Stimulated activated memory B cell treated with anti-CD40 and anti-IgM and Interleukin-4, amounts not matched to agents 10 μg/mL and 1 μg/mL and 100 μg/mL, for 72 hours (primary cell): ENCODE measurements around the gene RNF113B.

ENCODE experiments used
- ATAC-seq: fragments of 150-1000 bp; cut with Tn5 transposase; 2 replicates; pipeline ENCODE4 v1.10.0; 2021
- H3K27ac Mint-ChIP-seq: one replicate; pipeline ENCODE4 v1.8.0; 2022; ENCODE audit warnings: mild to moderate bottlenecking, mixed read lengths
- H3K27me3 Mint-ChIP-seq: one replicate; pipeline ENCODE4 v1.8.0; 2022; ENCODE audit warnings: mixed read lengths
- H3K36me3 Mint-ChIP-seq: one replicate; pipeline ENCODE4 v1.8.0; 2022; ENCODE audit warnings: mixed read lengths
- H3K4me1 Mint-ChIP-seq: one replicate; pipeline ENCODE4 v1.8.0; 2022; ENCODE audit warnings: mixed read lengths
- H3K4me3 Mint-ChIP-seq: one replicate; pipeline ENCODE4 v1.8.0; 2022; ENCODE audit warnings: mild to moderate bottlenecking, moderate library complexity, mixed read lengths
- H3K9me3 Mint-ChIP-seq: one replicate; pipeline ENCODE4 v1.8.0; 2022; ENCODE audit warnings: mixed read lengths

RNF113B gene

DNA sequence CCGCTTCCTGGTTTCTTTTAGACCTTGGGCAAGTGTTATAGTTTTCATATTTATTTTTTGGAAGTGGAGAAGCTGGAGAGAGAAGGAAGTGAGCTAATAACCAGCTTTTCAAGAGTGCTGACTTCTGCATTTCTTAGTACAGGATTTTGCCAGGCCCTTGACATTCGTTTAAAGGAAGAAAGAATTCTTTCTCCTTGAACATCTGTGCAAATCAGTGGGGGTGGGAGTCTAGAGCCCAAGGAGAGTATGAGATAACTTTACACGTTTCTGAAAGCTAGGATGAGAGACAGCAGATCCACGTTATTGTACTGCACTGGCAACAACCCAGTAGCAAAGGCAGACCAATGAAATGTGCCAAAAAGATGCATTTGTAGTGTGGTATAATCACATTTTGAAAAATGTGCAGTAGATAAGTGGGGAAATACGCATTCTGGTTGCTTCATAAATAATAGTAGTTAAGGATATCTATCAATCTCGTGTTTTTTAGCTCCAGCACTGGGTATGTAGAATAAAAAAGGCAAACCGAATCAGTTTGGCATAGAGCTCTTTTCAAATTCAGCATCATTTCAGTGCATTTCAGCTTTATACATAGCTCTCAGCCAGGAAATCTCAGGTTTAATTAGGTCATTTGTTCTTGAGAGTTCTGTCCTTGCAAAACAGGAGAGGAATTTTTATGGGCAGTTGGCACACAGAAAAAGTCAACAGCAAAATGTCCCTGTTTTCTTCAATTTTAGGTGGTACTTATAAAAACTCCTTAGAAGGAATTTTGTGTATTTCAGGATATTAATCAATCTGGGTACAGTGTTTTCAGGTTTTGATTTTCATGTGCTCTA is 4.3 kb downstream of the RNF113B start:
- Mint-ChIP-seq H3K9me3 (no peaks in the 10 kb centered on the region), H3K36me3 (no peaks in the 10 kb centered on the region), H3K27ac (no peak overlapping the region), H3K27me3 (peaks cover 24% of the 10 kb centered on the region), H3K4me1 (no peaks in the 10 kb centered on the region), H3K4me3 (no peak overlapping the region)
- no peak for ATAC-seq

DNA sequence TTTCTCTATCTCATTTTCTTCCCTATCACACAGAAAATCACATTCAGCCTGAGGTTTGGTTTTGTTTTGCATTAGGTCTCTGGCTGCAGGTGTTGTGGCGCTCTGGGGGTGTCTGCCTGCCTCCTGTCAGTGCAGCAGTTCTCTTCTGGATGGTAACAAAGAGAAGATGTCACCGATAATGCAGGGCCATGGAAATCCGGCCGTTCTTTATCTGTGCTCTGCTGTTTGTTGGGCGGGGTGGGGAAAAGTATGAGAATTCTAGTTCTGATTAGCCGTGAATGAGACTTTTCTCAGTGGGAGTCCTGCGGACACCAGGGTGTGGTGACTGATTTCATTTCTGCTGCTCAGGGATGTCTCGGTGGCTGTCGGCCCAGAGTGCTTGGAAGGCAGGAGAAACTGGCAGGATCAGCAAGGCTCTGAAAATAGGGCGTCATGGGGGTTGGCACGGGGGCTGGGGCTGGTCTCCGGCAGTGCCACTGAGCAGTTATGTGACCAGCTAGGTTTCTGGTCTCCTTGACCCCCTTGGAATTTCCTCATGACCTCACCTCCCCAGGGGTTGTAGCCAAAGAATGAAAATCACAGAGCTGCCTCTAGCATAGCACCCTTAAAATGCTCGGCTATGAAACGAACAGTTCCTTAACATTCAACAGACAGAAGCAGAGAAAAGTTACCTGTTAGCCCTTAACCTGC is 5.0 kb downstream of the RNF113B start:
- Mint-ChIP-seq H3K9me3 (no peaks in the 10 kb centered on the region), H3K27ac (no peak overlapping the region), H3K36me3 (no peaks in the 10 kb centered on the region), H3K27me3 (peaks cover 24% of the 10 kb centered on the region), H3K4me3 (no peak overlapping the region), H3K4me1 (no peaks in the 10 kb centered on the region)
- ATAC-seq, result no peak

DNA sequence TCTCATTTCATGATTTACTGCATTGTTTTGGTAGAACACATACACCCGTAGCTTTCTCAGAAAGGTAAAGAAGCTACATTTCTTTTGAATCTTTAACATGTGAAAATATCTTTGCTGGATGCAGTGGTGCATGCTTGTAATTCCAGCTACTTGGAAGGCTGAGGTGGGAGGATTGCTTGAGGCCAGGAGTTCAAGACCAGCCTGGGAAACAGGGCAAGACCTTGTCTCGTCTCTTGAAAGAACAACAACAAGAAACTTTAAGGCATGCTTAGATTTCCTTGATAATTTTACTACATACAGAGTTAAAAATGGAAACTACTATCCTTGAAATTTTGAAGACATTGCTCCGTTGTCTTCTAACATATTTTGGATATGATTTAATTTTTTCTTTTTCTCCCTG is 7.7 kb downstream of the RNF113B start:
- Mint-ChIP-seq H3K9me3 (no peaks in the 10 kb centered on the region), H3K27me3 (peaks cover 24% of the 10 kb centered on the region), H3K4me3 (no peak overlapping the region), H3K4me1 (no peaks in the 10 kb centered on the region), H3K27ac (no peak overlapping the region), H3K36me3 (no peaks in the 10 kb centered on the region)
- no peak for ATAC-seq

DNA sequence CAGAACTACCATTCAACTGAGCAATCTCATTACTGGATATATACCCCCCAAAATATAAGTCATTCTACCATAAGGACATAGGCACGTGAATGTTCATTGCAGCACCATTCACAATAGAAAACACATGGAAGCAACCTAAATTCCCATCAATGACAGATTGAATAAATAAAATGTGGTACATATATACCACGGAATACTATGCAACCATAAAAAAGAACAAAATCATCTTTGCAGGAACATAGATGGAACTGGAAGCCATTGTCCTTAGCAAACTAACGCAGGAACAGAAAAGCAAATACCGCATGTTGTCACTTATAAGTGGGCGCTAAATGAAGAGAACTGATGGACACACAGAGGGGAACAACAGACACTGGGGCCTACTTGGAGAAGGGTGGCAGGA is 14.1 kb downstream of the RNF113B start:
- Mint-ChIP-seq H3K27me3 (peaks cover 15% of the 10 kb centered on the region), H3K36me3 (no peaks in the 10 kb centered on the region), H3K4me3 (no peak overlapping the region), H3K4me1 (peaks cover 6% of the 10 kb centered on the region), H3K9me3 (peaks cover 3% of the 10 kb centered on the region), H3K27ac (no peak overlapping the region)
- ATAC-seq, result no peak

DNA sequence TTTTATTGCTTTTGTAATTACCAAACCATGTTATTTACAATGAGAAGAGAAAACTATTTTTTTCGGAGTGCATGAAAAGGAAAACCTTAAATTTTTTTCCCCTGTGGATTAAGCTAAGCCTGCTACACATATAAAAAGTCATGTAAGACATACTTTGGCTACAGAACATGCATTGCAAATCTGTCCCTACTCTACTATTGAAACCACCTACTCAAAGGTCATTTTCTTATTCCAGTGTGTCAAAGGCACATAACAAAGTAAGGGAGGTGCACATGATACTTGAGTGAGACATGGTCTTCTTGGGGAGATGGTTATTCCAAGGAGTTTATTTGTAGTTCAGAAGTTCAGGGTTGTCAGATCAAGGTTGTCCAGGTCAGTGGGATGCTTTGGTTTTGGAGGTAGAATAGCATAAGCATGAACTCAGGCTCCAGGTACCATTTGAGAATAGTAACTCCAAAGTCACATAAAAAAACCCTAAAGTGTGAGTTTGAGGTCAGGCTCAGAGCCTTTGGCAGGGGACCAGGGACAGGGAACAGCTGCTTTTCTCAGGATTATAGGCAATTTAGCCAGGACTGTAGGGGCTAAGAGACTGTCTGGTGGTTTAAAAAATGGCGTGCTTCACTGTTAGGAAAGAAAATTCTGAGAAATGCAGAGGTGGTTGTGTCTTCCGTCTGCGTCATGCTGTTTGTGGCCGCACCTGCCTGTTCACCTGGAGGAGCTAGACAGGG is 18.7 kb downstream of the RNF113B start:
- H3K9me3 Mint-ChIP-seq, result peaks cover 3% of the 10 kb centered on the region
- no peak for ATAC-seq
- peaks cover 6% of the 10 kb centered on the region for H3K4me1 Mint-ChIP-seq
- H3K27me3 Mint-ChIP-seq, result peaks cover 27% of the 10 kb centered on the region
- H3K36me3 Mint-ChIP-seq, result no peaks in the 10 kb centered on the region
- H3K27ac Mint-ChIP-seq, result no peak overlapping the region
- H3K4me3 Mint-ChIP-seq, result no peak overlapping the region

DNA sequence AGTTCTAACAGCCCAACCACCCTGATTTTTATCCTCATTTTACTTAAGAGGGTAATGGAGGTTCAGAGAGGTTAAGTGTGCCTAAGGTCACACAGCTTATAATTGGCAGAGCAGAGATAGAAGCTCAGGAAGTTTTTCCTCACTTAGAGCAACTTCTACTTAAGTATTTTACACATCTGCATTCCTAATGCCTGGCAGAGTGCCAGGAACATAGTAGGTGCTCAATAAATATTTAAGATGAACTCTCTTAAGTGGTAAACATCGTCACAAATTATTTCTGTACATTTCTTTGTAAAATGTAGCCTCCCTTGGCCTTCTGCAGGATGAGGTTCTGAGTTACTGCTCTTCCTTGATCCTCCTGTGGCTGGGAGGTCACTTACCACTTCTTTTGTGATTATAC is 19.5 kb downstream of the RNF113B start:
- Mint-ChIP-seq H3K4me3 (no peak overlapping the region), H3K27ac (no peak overlapping the region), H3K9me3 (peaks cover 3% of the 10 kb centered on the region), H3K4me1 (peaks cover 6% of the 10 kb centered on the region), H3K27me3 (peaks cover 27% of the 10 kb centered on the region), H3K36me3 (no peaks in the 10 kb centered on the region)
- ATAC-seq, result no peak

DNA sequence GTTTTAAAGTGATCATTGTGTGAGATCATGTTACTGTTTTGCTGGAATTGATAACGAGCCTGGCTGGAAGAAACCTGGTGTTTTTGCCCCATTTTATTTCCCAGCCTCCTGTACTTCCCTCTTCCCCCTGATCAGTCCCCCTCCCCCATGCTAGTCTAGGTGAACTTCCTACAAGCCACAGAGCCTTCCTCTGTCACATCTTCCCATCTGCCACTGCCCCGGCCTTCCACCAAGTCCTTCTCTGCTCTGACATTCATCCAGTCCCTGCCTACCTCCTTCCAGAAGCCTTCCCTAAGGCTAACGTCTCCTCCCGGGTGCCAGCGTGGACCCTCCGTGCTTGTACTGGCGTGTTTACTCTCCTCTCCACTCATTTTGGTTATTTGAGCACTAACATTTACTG is 19.9 kb downstream of the RNF113B start:
- H3K36me3 Mint-ChIP-seq, result no peaks in the 10 kb centered on the region
- no peak overlapping the region for H3K27ac Mint-ChIP-seq
- H3K9me3 Mint-ChIP-seq, result peaks cover 3% of the 10 kb centered on the region
- H3K27me3 Mint-ChIP-seq, result peaks cover 27% of the 10 kb centered on the region
- H3K4me1 Mint-ChIP-seq, result peaks cover 6% of the 10 kb centered on the region
- no peak overlapping the region for H3K4me3 Mint-ChIP-seq
- no peak for ATAC-seq

DNA sequence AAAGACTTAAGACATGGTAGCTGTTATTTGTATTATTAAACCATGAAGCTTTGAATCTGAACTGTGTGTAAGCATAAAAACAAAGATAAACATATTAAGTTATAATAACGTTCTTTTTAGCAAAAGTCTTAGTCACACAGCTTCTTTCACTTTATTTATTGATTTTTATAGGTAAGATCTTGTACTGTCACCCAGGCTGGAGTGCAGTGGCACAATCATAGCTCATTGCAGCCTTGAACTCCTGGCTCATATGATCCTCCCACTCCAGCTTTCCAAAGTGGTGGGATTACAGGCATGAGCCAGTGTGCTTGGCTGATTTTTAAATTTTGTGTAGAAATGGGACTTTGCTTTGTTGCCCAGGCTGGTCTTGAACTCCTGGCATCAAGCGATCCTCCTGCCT is 20.8 kb downstream of the RNF113B start:
- H3K27ac Mint-ChIP-seq, result no peak overlapping the region
- no peak for ATAC-seq
- H3K4me1 Mint-ChIP-seq, result no peaks in the 10 kb centered on the region
- H3K9me3 Mint-ChIP-seq, result no peaks in the 10 kb centered on the region
- no peak overlapping the region for H3K4me3 Mint-ChIP-seq
- no peaks in the 10 kb centered on the region for H3K36me3 Mint-ChIP-seq
- H3K27me3 Mint-ChIP-seq, result peaks cover 19% of the 10 kb centered on the region

DNA sequence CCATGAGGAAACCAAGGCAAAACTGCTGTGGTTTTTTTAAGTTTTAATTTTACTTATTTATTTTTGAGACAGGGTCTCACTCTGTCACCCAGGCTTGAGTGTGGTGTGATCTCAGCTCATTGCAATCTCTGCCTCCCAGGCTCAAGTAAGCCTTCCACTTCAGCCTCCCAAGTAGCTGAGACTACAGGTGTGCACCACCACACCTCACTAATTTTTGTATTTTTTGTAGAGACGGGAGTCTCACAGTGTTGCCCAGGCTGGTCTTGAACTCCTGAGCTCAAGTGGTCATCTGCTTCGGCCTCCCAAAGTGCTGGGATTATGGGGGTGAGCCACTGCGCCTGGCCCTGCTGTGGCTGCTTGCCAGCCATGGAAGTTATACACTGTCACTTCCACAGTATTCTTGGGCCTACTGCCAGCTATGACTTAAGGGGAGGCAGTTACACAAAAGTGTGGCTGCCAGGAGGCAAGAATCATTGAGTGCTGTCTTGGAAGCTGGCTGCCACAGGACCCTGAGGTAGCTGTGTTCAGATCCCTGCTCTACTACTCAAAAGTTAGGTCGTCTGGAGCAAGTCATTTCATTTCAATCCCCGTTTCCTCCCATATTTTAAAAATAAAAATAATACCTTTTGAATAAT is 21.5 kb downstream of the RNF113B start:
- Mint-ChIP-seq H3K4me1 (no peaks in the 10 kb centered on the region), H3K27me3 (peaks cover 13% of the 10 kb centered on the region), H3K36me3 (no peaks in the 10 kb centered on the region), H3K27ac (no peak overlapping the region), H3K9me3 (no peaks in the 10 kb centered on the region), H3K4me3 (no peak overlapping the region)
- ATAC-seq, result no peak

DNA sequence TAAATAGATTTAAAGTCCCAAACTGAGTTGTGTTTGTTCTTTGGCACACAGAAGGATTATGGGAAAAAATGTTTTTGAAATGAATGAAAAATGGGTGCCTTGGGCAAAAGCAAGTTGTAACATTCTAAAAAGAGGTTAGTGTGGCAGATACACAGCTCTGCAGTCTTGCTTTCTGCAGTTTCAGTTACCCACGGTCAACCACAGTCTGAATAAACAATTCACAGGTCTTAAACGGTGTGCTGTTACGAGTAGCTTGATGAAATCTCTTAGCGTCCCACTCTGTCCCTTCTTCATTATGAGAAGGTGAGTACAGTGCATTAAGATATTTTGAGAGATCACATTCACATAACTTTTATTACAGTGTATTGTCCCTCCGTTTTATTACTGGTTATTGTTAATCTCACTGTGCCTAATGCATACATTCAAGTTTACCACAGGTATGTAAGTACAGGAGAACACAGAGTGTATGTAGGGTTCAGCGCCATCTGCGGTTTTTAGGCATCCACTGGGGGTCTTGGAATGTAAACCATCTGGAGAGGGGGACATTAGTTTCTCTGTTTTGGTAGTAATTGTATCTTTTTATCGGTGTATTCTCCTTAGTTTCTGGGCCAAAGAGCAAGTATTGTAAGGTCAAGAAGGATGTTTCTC is 26.1 kb downstream of the RNF113B start:
- Mint-ChIP-seq H3K4me1 (no peaks in the 10 kb centered on the region), H3K9me3 (no peaks in the 10 kb centered on the region), H3K4me3 (no peak overlapping the region), H3K27me3 (peaks cover 39% of the 10 kb centered on the region), H3K27ac (no peak overlapping the region), H3K36me3 (no peaks in the 10 kb centered on the region)
- no peak for ATAC-seq

DNA sequence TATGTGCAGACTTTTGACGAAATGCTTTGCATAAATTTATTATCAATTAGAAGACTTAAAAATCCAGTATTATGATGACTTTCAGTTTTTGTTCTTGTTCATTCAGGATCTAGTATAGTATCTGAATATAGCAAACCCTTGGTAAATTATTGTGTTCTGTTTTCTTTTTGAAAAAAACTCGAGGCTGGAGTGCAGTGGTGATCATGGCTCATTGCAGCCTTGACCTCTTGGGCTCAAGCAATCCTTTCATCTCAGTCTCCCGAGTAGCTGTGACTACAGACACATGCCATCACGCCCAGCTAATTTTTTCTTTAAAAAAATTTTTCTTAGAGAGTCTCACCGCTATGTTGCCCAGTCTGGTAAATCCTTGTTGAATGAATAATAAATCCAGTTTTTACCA is 29.5 kb downstream of the RNF113B start:
- no peak for ATAC-seq
- Mint-ChIP-seq H3K9me3 (no peaks in the 10 kb centered on the region), H3K4me3 (no peak overlapping the region), H3K36me3 (no peaks in the 10 kb centered on the region), H3K4me1 (peaks cover 8% of the 10 kb centered on the region), H3K27me3 (peaks cover 51% of the 10 kb centered on the region), H3K27ac (no peak overlapping the region)

DNA sequence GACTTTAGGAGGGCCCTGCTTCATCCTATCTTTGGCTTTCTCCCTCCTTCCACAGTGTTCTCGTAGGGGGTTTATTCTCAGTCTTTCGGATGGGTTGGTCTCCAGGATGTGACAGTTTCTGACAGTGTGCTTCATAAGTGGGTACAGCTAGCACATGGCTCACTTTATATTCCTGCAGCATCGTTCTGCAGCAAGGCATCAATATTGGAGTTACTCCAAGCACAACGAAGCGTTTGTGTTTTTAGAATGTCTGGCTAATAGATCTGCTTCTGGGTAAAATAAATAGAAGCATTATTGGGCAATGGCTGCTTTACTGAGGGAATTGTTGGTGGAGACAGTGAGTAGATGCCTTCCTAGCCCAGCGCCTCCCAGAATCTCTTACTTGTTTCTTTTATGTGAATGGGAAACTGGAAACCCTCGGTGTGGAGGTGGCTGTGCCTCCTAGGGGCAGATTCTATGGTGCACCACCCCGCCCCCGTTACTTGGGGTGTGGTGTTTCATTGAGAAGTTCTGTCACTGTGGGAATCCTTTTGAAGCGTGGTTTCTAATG is 32.2 kb downstream of the RNF113B start:
- H3K4me3 Mint-ChIP-seq, result peak overlapping the region; percentile 75

DNA sequence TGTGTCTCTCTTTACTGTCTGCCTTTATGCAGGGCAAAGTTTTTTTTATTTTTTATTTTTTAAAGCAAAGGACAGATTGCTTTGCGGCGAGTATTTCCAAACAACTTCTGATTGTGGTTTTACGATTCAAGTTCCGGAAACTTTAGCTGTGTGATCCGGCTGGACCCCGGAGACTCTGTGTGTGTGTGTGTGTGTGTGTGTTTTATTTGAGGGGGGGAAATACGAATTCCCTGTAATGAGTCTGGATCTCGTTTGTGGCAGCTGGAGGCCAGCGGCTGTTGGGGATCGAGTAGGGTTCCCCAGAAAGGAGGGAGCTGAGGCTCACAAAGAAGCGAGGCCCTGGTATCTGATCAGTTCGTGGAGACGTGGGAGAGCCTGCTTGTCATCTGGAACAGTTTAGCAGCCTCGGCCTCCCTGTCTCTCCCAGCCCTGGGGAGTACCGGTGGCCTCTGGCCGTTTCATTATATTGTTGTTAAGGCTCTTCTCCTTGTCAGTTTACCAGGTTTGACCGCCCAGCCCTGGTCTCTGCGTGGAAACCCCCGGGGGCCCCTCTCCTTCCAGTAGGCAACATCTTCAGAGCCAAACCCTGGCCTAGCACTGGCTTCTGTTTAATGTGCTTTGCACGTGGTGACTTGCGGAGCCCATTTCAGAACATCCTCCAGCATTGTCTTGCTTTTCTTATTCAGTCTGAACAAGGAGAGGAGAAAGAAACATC is 32.9 kb downstream of the RNF113B start:
- peaks cover 73% of the 10 kb centered on the region for H3K27me3 Mint-ChIP-seq
- peak overlapping the region; percentile 75 for H3K4me3 Mint-ChIP-seq

More for the DNA sequence above, 32.2 kb downstream of the RNF113B start:
- Mint-ChIP-seq H3K36me3 (no peaks in the 10 kb centered on the region), H3K27ac (no peak overlapping the region), H3K4me1 (peaks cover 17% of the 10 kb centered on the region), H3K9me3 (no peaks in the 10 kb centered on the region), H3K27me3 (peaks cover 77% of the 10 kb centered on the region)
- no peak for ATAC-seq

DNA sequence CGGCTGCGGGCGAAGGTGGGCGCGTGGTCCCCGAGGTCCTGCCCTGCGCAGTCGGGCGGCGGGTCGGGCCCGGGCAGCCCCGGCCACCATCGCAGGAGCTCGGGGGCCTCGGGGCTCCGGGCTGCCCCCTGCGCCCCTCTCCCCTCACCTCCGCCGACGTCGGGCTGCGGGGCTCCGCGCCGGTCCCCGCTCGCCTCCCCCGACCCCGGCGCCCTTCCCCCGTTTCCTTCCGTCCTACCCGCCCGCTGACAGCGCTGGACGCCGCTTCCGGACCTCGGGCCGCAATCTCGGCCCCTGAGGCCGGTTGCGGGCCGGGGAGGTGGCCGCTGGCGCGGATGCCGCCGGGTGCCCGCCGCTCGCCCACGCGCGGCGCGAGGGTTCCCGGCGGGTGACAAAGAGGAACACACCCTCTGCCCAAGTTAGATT is 33.5 kb downstream of the RNF113B start:
- ATAC-seq, result peak; percentile 5
- Mint-ChIP-seq H3K4me1 (peaks cover 17% of the 10 kb centered on the region), H3K27me3 (peaks cover 68% of the 10 kb centered on the region), H3K4me3 (peak overlapping the region; percentile 75), H3K36me3 (no peaks in the 10 kb centered on the region), H3K27ac (no peak overlapping the region), H3K9me3 (no peaks in the 10 kb centered on the region)

More for the DNA sequence above, 32.9 kb downstream of the RNF113B start:
- no peak overlapping the region for H3K27ac Mint-ChIP-seq
- ATAC-seq, result no peak
- no peaks in the 10 kb centered on the region for H3K36me3 Mint-ChIP-seq
- no peaks in the 10 kb centered on the region for H3K9me3 Mint-ChIP-seq
- peaks cover 17% of the 10 kb centered on the region for H3K4me1 Mint-ChIP-seq
